ENCODE data around the gene PROK1.
"Not testable (repeated sequence)": the region's sequence is repeated elsewhere in the genome, so short reads cannot be mapped to it uniquely, and the experiment has no call there.

The PROK1 gene, protein sequence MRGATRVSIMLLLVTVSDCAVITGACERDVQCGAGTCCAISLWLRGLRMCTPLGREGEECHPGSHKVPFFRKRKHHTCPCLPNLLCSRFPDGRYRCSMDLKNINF

DNA sequence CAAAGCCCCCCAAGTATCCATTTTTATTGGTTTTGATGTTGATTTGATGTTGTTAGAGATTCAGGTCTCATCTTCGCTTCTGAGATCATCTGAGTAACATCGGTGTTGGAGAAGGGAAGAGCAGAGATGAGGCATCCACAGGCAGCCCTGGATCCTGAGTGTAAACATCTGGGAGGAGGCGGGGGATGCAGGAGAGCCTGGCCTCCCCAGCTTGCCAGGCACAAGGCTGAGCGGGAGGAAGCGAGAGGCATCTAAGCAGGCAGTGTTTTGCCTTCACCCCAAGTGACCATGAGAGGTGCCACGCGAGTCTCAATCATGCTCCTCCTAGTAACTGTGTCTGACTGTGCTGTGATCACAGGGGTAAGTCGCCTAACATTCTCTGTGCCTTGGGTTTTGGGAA, at the start of gene PROK1:
PROK1 (plus strand) TSS at position 221 of the 400 bp plus-strand sequence; CDS start at position 289, 68 bp downstream.
- DNase-seq (ENCODE audit: low read depth) = peak; percentile 61

DNA sequence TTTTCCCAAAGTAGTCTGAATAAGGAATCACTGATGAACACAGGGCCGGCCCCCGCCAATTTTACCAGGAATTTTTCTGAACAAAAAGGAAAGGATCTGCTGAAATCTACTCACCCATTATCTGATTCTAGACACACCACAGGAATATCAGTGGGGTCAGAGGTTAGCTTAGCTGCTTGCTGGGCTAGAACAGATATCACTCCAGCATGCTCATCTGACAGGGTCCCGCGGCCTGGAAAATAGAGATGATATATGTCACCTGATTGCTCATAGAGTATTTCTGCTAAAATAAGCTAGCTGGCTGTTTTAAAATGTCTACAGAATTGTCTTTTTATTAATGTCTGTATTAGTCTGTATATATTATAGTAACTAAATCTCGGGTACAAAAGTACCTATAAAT, 47.1 kb upstream of the PROK1 start:
- DNase-seq (ENCODE audit: low read depth) = no peak

DNA sequence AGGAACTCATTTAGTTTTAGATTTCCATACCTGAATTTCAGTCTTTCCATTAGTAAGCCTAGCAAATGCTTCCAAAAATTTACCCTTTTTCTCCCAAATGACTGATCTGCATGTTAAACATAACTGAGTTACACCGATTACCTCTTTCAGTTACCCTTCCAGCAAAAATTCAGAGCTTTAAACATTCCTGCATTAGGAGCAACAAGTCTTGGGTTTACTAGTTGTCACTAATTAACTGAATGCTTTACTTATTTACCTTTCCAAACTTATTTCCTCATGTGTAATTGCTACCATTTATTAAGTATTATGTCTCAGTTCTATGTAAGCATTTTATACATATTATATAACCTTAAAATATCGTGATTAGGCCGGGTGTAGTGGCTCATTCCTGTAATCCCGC, 46.5 kb upstream of the PROK1 start:
- DNase-seq (ENCODE audit: low read depth) = no peak

DNA sequence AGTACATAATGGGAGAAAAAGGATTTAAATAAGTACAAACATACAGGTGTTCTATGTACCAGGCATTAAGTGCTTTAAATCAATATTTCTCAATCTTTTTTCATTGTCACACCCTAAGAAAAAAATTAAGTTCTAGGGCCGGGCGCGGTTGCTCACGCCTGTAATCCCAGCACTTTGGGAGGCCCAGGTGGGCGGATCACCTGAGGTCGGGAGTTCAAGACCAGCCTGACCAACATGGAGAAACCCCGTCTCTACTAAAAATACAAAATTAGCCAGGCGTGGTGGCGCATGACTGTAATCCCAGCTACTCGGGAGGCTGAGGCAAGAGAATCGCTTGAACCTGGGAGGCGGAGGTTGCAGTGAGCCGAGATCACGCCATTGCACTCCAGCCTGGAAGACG, 44.5 kb upstream of the PROK1 start:
- DNase-seq (ENCODE audit: low read depth) = not testable (repeated sequence)

DNA sequence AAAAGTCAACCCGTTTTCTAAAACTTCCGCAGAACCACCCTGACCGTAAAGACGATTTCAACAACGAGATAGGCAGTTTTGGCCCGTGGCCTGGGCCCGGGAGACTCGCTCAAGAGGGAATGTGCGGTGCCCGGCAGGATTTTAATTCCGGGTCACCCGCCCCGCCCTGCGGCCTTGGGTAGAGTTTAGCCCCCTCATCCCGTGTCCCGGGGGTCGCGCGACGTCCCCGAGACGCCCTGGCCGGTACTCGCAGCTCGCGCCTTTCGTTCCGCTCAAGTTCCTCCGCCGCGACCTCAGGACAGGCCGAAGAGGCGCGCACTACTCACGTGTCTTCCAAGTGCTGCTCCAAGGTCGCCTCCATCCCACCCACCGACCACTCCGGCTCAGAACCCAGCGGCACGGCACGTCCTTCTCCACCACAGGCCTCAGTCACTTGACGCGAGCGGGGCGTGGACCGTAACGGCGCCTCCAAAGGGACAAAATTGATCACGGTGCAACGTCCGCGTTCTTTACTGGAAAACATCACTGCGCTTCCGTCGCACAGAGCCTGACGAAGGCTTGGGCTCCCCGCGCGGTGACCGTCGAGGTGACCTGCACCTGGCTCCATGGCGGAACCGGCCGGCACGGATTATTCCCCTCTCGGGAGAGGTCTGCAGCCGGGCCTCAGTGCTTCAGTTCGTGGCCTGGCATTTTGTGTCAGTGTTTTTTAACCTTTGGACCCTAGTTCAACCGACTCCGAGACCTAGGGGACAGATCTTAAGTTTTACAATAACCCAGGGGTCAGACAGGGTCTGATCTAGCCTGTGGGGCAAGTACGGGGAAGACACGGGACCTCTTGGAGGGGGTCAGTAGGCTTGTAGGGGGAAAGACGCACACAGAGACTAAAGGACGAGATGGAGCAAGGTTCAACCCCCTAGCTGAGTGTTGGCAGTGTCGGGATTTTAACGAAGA, 43.4 kb upstream of the PROK1 start, which contains the start of gene LAMTOR5:
LAMTOR5 (minus strand) TSS at position 435 of the 951 bp plus-strand sequence; CDS start at position 361, 74 bp downstream.
- DNase-seq (ENCODE audit: low read depth) = peak; percentile 84

DNA sequence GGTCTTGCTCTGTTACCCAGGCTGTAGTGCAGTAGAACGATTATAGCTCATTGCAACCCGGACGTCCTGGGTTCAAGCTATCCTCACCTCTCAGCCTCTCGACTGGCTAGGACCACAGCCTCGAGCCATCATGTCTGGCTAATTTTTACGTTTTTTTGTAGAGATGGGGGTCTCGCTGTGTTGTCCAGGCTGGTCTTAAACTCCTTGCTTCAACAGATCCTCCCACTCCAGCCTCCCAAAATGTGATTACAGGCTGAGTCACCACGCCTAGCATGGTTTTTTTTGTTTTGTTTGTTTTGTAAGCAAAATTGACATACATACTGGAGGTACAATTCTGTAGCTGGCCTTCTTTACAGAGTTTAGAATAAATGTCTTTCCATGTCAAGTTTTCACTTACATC, 42.5 kb upstream of the PROK1 start:
- no peak for DNase-seq (ENCODE audit: low read depth)

DNA sequence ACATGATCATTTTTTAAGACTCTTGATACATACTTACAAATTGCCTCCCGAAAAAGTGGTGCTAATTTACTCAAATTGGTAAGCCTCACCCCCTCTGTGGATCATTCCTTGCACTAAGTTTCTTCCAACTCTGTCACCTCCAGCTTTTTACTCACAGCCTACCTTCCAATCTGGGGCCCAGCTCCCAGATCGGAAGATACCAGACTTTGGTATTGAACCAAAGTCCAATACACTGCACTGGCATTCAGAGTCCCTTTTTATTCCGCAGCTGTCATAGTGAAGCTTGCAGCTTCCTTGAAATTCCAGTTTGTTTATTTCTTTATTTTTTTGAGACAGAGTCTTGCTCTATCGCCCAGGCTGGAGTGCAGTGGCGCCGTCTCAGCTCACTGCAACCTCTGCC, 41.6 kb upstream of the PROK1 start:
- no peak for DNase-seq (ENCODE audit: low read depth)

DNA sequence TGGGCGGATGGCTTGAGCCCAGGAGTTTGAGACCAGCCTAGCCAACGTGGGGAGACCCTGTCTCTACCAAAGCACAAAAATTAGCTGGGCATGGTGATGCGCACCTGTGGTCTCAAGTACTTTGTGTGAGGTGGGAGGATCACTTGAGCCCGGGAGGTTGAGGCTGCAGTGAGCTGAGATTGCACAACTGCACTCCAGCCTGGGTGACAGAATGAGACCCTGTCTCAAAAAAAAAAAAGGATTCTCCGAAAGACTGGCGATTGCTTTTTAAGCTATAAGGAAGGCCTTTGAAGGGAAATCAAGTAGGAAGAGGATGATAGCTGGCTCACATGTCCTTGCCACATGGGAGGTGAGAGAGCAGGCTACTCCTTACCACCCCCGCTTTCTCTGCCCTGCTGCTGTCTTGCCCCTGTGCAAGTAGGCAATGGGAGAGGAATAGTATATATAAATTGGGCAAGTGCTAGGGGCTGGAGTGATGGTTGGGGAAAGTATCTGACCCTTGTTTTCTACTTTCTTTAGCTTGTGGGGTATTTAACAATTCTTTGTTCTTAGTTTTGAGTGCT, 39.7 kb upstream of the PROK1 start:
- DNase-seq (ENCODE audit: low read depth) = no peak

DNA sequence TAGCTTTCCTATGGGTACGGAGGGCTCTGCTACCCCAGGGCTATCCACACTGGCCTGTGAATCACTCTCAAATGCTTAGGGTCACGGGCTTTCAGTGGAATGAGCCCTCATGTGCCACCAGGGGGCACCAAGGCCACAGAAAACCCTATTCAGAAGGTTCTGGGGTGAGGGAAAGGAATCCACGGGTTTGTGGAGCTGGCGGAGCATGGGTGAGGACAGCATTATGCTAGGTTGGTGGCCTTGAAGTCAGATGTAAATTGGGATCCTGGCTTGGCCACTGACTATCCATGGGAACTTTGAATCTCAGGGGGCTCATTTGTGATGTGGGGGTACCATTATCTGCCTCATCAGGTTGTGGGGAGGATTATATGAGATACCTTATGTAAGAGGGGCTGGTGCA, 38.4 kb upstream of the PROK1 start:
- peak; percentile 89 for DNase-seq (ENCODE audit: low read depth)

DNA sequence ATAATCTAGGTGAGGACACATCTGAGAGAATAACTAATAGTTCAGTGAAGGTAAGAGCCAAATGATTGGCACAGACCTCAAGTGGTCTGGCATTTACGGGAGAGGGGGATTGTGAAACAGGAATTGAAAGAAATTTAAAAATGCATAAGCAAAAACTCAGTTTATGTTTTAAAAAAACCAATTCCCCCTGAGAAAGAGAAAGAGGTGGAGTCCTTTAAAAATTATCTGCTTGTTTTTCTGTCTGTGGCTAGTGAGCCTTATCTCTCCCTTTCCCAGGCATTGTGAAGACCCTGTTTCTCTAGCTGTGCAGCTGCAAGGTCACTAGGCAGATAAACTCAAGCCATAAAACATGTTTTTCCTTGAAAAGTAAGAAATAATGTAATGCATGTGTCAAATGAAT, 37.9 kb upstream of the PROK1 start:
- DNase-seq (ENCODE audit: low read depth) = peak; percentile 76

DNA sequence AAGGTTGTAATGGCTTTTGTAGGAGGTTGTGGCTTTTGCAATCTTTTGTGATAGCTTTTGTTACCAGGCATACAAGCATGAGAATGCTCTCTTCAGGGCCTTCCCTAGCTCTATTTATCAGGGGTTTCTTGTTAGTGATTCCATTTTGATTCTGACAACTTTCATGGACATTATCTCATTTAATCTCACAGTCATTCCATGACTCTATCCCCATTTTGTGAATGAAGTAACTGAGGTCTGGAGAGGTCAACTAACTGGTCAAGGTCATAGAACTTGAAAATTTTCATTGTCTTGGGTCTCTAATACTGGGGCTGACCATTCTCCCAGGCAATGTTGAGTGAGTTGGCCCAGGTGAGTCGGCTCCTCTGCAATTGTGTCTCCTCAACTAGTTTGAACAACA, 32.2 kb upstream of the PROK1 start:
- DNase-seq (ENCODE audit: low read depth) = no peak

DNA sequence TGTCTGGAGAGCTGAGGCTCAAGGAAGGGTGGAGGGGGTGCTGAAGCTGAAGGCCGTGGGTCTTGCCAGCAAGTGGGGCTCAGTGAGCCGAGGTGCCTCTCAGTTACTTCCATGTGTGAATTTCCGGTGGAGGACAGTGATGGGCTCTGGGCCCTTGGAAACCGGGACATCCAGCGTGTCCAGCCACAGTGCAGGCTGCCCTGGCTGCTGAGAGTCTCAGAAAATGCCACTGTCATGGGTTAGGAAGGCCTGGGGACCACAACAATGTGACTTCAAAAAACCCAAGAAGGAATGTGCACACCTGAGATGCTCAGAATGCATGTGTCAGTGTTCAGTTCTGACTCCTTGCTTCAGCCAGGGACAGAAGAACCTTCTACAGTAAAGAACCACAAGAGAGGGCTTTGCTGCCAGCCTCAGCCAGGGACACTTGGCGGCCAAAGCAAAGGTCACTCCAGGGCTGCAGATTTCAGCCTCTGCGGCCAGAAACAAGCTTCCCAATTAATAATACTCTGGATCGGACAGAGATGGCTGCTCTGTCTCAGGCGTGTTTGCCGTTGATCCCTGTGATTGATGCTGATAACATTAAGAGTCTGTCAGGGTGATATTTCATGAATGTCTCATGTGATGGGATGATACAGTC, 30.8 kb upstream of the PROK1 start:
- DNase-seq (ENCODE audit: low read depth) = peak; percentile 47

DNA sequence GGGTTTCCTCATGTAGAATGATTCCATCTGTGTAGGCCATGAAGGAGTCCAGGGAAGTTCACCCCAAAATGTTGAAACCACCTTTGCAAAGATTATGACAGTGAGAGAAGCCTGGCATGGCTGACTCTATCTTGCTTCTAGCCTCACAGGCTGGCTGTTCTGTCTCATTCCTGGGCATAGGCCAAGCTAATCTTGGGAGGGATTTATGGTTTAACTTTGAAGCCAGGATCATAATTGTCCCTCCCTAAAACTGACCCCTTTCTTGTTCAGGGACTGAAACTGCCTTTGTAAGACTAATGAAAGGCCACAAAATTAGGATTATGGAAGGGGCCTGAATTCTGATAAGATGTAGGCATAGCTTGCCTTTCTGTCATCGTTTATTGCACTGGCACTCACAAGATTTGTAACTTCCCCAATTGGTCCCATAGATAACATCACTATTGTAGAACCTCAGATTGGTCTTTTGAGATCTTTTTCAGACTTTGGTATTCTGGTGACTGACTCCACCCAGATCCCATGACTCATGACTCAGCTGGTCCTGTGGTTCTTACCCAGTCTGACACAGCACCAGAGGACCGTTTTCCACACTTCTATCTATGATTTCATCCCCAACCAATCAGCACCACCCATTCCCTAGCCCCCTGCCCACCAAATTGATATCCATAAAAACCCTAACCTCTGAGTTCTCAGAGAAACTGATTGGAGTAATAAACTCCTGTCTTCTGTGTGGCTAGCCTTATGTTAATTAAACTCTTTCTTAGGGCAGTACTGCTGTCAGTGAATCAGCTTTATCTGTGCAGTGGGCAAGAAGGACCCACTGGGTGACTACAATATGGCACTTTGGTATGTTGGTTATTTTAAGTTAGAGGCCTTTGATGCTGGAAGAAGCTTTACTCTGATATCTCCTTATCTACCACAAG, 29.8 kb upstream of the PROK1 start:
- DNase-seq (ENCODE audit: low read depth) = peak; percentile 90

DNA sequence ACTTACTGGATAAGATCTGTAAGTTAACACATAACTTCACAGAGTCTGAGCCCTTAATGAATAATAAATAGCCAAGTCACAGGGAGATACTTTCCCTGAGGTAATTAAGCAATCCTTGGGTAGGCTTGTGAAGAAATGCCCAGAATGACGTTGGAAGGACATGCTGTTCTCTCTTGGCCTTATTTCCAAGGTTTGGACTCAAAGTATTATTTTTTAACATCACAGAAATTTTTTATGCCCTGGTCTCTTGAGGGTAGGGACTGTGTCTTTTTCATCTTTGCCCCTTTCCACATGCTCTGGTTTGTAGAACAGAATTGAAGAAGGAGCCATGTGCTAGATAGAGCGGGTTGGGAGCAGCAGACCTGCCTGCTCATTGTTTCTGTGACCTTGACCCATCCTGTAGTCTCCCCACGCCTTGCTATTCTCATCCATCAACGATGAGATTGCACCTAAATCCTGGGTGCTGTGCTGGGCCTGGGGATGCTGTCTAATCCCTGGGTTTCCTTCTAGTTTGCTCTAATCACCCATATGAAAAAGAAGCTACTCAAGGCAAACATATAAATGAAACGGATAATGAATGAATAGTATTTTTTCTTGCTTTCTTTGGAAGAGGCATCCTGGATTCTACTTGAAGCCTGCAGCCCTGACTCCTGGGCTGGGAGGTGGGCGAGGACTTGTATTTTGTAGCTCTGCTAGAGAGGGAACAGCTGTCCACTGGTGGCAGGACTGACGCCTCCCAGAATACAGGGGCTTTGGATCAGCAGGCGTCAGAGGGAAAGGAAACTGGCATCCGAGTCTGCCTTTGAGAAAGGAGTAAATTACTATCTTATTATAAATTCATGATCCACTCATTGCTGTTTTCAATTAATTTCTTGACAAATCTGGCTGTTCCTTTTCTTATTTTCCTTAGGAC, 26.0 kb upstream of the PROK1 start:
- peak; percentile 95 for DNase-seq (ENCODE audit: low read depth)

DNA sequence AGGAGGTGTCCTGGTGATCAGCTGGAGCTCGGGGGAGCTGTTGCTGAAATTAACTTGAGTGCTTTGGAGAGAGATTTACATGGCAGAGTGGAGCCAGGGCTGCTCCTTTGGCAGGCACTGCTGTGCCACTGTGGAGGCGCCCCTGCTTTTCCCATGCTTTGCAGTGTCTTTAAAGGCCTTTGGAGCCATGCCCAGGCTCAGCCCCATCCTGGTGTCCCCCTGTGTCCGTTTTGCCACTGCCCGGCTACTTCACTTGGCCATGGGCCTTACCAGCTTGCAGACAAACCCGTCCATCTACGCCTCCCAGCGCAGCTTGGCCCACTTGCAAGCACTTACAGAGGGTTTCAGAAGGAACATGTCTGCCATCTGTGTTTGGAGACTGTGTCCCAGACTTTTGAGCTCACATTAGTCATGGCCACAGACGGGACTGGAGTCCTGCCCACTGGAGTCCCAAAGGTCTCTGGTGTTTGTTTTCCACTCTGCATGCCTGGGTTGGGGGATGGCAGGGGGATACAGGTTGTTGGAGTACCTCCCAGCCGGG, 25.3 kb upstream of the PROK1 start:
- no peak for DNase-seq (ENCODE audit: low read depth)

DNA sequence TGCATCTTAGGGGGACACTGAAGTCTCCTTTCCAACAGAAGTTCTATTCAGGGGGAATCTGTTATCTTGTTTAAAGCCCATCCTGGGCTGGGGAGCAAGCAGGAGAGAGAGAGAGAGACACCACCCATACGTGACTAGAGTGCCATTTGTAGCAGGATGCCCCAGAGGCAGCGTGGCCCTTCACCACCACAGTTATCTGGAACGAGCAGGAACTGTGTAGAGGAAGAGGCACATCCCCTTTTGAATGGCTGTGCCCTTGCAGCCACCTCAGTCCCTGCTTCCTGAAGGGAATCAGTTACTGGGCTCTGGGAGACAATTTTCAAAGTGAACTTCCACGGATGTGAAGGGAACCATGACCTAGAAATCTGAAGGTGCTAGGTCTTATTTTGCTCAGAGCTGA, 24.1 kb upstream of the PROK1 start:
- no peak for DNase-seq (ENCODE audit: low read depth)

DNA sequence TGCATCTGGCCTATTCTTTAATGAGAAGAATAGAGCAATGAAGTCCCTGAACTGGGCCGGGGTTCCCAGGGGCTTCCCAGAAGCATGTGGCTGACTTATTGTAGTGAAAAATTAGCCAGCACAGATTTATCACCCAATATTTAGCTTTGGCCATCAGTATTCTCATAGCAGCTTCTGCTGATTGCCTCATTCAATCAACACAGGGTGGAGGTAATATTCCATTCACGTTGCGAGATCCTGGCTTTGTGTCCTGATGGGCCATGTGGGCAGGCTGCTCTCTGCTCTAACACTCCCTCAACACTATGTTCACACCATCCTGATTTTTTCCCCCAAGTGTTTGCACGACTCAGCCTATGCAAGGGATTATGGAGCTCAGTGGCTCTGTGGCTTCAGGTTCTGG, 22.0 kb upstream of the PROK1 start:
- no peak for DNase-seq (ENCODE audit: low read depth)

DNA sequence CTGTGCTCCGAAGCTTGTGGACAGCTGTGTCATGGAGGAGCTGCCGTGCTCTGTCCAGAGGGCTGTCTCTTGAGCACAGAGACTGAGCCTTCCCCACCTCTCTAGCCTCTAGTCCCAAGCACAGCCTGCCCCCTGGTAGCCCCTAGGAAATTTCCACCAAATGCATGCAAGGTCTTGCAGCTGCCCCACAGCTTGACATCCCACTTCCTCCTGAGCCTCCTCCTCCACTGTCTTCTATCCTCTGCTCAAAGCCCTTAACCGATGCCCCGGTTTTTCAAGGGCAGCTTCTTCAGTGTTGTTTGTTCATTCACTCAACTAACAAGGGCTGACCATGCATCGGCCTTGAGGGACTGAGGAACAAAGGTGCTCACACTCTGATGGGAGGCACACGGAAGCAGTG, 20.6 kb upstream of the PROK1 start:
- DNase-seq (ENCODE audit: low read depth) = no peak

DNA sequence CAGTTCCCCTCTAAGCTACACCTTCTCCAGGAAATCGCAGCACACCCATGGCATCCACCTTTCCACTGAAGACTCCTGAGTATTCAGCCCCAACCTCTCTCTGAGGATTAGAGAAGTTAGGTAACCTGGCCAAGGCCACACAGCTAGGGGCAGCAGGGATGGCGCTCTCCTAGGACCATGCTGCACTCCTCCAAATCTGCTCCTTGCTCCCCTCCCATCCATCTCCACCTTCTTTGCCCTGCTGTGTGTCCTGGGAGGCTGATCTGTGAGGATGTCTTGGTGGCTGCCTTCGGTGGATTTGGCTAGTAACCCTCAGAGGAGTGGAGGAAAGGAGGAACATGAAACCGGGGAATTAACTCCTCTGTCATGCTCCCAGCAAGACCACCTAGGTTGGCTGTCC, 20.0 kb upstream of the PROK1 start:
- DNase-seq (ENCODE audit: low read depth) = no peak

DNA sequence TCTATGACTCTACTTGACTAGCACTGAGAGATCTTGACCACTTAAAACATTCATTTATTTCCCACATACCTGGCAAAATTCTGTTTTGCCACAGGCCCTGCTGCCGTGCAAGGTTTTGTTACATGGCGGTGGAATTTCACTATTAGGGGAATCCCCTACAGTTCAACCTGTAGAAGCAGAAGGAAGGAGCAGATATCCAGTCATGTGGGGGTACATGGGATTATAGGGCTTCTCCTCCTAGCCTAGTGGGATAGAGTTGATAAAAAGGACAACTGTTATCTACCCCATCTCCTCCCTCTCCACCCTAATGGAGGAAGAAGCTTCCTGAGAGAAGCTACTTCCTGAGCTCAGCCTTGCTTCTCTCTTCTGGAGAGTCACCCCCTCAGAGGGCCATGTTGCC, 17.7 kb upstream of the PROK1 start:
- DNase-seq (ENCODE audit: low read depth) = no peak

Data from amniotic epithelial cell (primary cell).